Breast epithelium (tissue), 4 donors: Measurements from ENCODE around the gene ANKS1B. TPM values are rescaled to one million over a fixed set of nuclear protein-coding genes. Genes with fewer than 3 reads are reported as not detected.

ENCODE experiments used
- DNase-seq, 2 donors: peaks; one replicate each; pipeline ENCODE4 v3.0.0-alpha.2; 2019; ENCODE audit warnings: low spot score in 2 of 2
- H3K27ac ChIP-seq, 2 donors: fragments of 200-600 bp; sonication (generic) in 1 of 2; one replicate each; pipeline ENCODE4 v1.5.1; 2016 to 2019; ENCODE audit warnings: mild to moderate bottlenecking in 1 of 2
- H3K27me3 ChIP-seq, 2 donors: fragments of 200-600 bp; sonication (generic) in 1 of 2; one replicate each; pipeline versions ENCODE4 v1.5.1 to v1.6.0; 2017 to 2019; ENCODE audit warnings: control low read depth in 1 of 2, mild to moderate bottlenecking in 1 of 2
- H3K36me3 ChIP-seq: fragments of 200-600 bp; one replicate; pipeline ENCODE4 v1.5.1; 2019
- H3K4me1 ChIP-seq, 2 donors: fragments of 200-600 bp; sonication (generic); one replicate each; pipeline ENCODE4 v1.5.1; 2016 to 2019; ENCODE audit warnings: control low read depth in 1 of 2
- H3K4me3 ChIP-seq, 3 donors: fragments of 200-600 bp; sonication (generic); 1 replicate in 2 of 3; 2 replicates in 1 of 3; pipeline ENCODE4 v1.5.1; 2016 to 2019; ENCODE audit warnings: mild to moderate bottlenecking in 3 of 3, moderate library complexity in 2 of 3
- H3K9me3 ChIP-seq, 2 donors: fragments of 200-600 bp; sonication (generic) in 1 of 2; one replicate each; pipeline ENCODE4 v1.5.1; 2016 to 2019; ENCODE audit warnings: control low read depth in 1 of 2
- CTCF ChIP-seq, 3 donors: fragments of 450-650 bp; IDR thresholded peaks; one replicate each; pipeline ENCODE4 v1.5.1; 2016 to 2017; ENCODE audit warnings: antibody characterized with exemption in 3 of 3, mild to moderate bottlenecking in 3 of 3, moderate library complexity in 3 of 3
- POLR2A ChIP-seq: fragments of 450-650 bp; IDR thresholded peaks from one replicate; pipeline ENCODE4 v1.6.1; 2016; ENCODE audit warnings: antibody characterized with exemption, mild to moderate bottlenecking, moderate library complexity
- POLR2AphosphoS5 ChIP-seq, 3 donors: sonication (generic); formaldehyde crosslinking; IDR thresholded peaks; one replicate each; pipeline ENCODE4 v1.6.1; 2017; ENCODE audit warnings: antibody characterized with exemption in 3 of 3
- intact Hi-C: fragments of 100-400 bp; cut with DNase I; formaldehyde crosslinking; loops from one replicate; pipeline ENCODE4 v1.15.1; 2023; ENCODE audit warnings: low total_unique reads
- total RNA-seq, 3 donors: library from RNA; depleted of rRNA; stranded (reverse); fragments of >200 nt; gene quantifications; one replicate each; pipeline ENCODE4 v1.1.0, GENCODE V29; 2016

Gene ANKS1B
- total RNA-seq, 3 donors from 2014 or later, result 16.6 to 115 (median 32.4) TPM

- no peak for DNase-seq
- Histone ChIP-seq H3K27me3 (no peaks in the 10 kb centered on the region), H3K9me3 (no peaks in the 10 kb centered on the region), H3K27ac (no peak overlapping the region), H3K4me1 (no peaks in the 10 kb centered on the region), H3K4me3 (no peak overlapping the region), H3K36me3 (no peaks in the 10 kb centered on the region)
- no peak for TF ChIP-seq POLR2AphosphoS5 (IDR thresholded peaks at IDR 0.05)
- no peak for TF ChIP-seq POLR2A
- no peak for TF ChIP-seq CTCF (IDR thresholded peaks at IDR 0.05)
- intact Hi-C loops, result no loop called here
These were observed 849.4 kb downstream of the ANKS1B start for GRCh38 chr12:99135376-99135775.

GRCh38 chr12:99133401-99133800 lies 851.3 kb downstream of the ANKS1B start:
- H3K36me3 ChIP-seq, result no peaks in the 10 kb centered on the region
- no peak for DNase-seq
- TF ChIP-seq POLR2A (no peak), CTCF (IDR thresholded peaks at IDR 0.05) (no peak), POLR2AphosphoS5 (IDR thresholded peaks at IDR 0.05) (no peak)
- no peaks in the 10 kb centered on the region for H3K4me1 ChIP-seq
- H3K9me3 ChIP-seq, result no peaks in the 10 kb centered on the region
- H3K27me3 ChIP-seq, result no peaks in the 10 kb centered on the region
- no peak overlapping the region for H3K4me3 ChIP-seq
- intact Hi-C loops, result no loop called here
- H3K27ac ChIP-seq, result no peak overlapping the region

DNA sequence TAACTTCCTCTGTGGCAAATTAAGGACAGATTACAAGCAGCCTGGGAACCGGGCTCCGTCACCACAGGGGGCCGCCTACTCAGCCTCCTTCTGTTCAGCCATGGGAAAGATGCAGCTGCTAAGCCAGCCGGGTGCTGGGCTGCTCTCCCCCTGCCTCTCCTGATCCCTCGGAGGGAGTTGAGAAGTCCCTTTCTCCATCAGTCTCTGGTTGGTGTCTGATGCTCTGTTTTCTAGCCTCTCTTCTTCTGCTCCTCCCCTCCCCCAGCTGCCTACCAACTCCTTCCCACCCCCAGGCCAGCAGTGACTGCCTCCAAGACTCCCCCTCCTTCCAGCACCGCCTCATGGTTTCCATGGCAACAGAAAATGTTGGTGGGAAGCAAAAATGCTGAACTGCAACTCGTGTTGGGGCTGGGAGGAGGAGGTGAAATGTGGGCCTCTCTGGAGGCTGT lies 853.0 kb downstream of the ANKS1B start:
- Histone ChIP-seq H3K4me1 (no peaks in the 10 kb centered on the region), H3K4me3 (peak overlapping the region in 1 of 3 donors; percentile 19), H3K36me3 (no peaks in the 10 kb centered on the region), H3K9me3 (no peaks in the 10 kb centered on the region), H3K27ac (no peak overlapping the region), H3K27me3 (no peaks in the 10 kb centered on the region)
- no peak for TF ChIP-seq CTCF (IDR thresholded peaks at IDR 0.05)
- no peak for TF ChIP-seq POLR2AphosphoS5 (IDR thresholded peaks at IDR 0.05)
- TF ChIP-seq POLR2A, result no peak
- no peak for DNase-seq
- intact Hi-C loops, result no loop called here

GRCh38 chr12:99130808-99131553 lies 853.8 kb downstream of the ANKS1B start:
- no peak for TF ChIP-seq POLR2AphosphoS5 (IDR thresholded peaks at IDR 0.05)
- no peak for TF ChIP-seq CTCF (IDR thresholded peaks at IDR 0.05)
- no peak for TF ChIP-seq POLR2A
- Histone ChIP-seq H3K4me1 (no peaks in the 10 kb centered on the region), H3K27ac (no peak overlapping the region), H3K9me3 (no peaks in the 10 kb centered on the region), H3K36me3 (no peaks in the 10 kb centered on the region), H3K27me3 (no peaks in the 10 kb centered on the region), H3K4me3 (peak overlapping the region in 2 of 3 donors; percentile 28 to 29)
- DNase-seq, result no peak
- intact Hi-C loops, result no loop called here

GRCh38 chr12:99128246-99128802 lies 856.4 kb downstream of the ANKS1B start:
- no peak for DNase-seq
- H3K27ac ChIP-seq, result no peak overlapping the region
- H3K36me3 ChIP-seq, result no peaks in the 10 kb centered on the region
- no peaks in the 10 kb centered on the region for H3K27me3 ChIP-seq
- intact Hi-C loops, result no loop called here
- TF ChIP-seq POLR2AphosphoS5 (IDR thresholded peaks at IDR 0.05) (no peak), POLR2A (no peak), CTCF (IDR thresholded peaks at IDR 0.05) (no peak)
- no peaks in the 10 kb centered on the region for H3K9me3 ChIP-seq
- H3K4me1 ChIP-seq, result no peaks in the 10 kb centered on the region
- H3K4me3 ChIP-seq, result no peak overlapping the region
